Chondrocyte (in vitro differentiated cells): Measurements from ENCODE around the gene P2RY11. TPM values are rescaled to one million over a fixed set of nuclear protein-coding genes. Genes with fewer than 3 reads are reported as not detected.

Source experiments
- DNase-seq: peaks from one replicate; pipeline ENCODE4 v3.0.0; 2021; ENCODE audit warnings: mixed read lengths, low spot score
- H3K27ac Mint-ChIP-seq: one replicate; pipeline ENCODE4 v1.8.0; 2021; ENCODE audit warnings: mild to moderate bottlenecking, moderate library complexity, mixed read lengths; ENCODE audit not compliant: unreplicated experiment
- H3K27me3 Mint-ChIP-seq: 2 replicates; pipeline ENCODE4 v1.8.0; 2021; ENCODE audit warnings: low read depth, mixed read lengths
- H3K36me3 Mint-ChIP-seq: 2 replicates; pipeline ENCODE4 v1.8.0; 2021; ENCODE audit warnings: low read depth, mixed read lengths
- H3K4me1 Mint-ChIP-seq: 2 replicates; pipeline ENCODE4 v1.8.0; 2021; ENCODE audit warnings: low read depth, mild to moderate bottlenecking, mixed read lengths
- H3K4me3 Mint-ChIP-seq: one replicate; pipeline ENCODE4 v1.8.0; 2021; ENCODE audit warnings: mild to moderate bottlenecking, moderate library complexity, mixed read lengths; ENCODE audit not compliant: unreplicated experiment
- H3K9me3 Mint-ChIP-seq: 2 replicates; pipeline ENCODE4 v1.8.0; 2021; ENCODE audit warnings: low read depth, mixed read lengths
- total RNA-seq: library from RNA; stranded (reverse); gene quantifications from 3 replicates; pipeline ENCODE4 v1.2.1, GENCODE V29; 2021
- TF ChIP-seq, protein P1 (sequence below): fragments of 200-600 bp; sonication (generic); IDR thresholded peaks from 2 replicates; pipeline ENCODE4 v1.5.0; 2021; ENCODE audit warnings: antibody characterized with exemption, mild to moderate bottlenecking, moderate library complexity

Gene P2RY11
- total RNA-seq, 1 donor from 2014 or later = 13.5 TPM

- H3K27ac Mint-ChIP-seq = peak overlapping the region; percentile 32
- peaks cover 27% of the 10 kb centered on the region for H3K4me1 Mint-ChIP-seq
- no peak for DNase-seq
- TF ChIP-seq, protein P1, sequence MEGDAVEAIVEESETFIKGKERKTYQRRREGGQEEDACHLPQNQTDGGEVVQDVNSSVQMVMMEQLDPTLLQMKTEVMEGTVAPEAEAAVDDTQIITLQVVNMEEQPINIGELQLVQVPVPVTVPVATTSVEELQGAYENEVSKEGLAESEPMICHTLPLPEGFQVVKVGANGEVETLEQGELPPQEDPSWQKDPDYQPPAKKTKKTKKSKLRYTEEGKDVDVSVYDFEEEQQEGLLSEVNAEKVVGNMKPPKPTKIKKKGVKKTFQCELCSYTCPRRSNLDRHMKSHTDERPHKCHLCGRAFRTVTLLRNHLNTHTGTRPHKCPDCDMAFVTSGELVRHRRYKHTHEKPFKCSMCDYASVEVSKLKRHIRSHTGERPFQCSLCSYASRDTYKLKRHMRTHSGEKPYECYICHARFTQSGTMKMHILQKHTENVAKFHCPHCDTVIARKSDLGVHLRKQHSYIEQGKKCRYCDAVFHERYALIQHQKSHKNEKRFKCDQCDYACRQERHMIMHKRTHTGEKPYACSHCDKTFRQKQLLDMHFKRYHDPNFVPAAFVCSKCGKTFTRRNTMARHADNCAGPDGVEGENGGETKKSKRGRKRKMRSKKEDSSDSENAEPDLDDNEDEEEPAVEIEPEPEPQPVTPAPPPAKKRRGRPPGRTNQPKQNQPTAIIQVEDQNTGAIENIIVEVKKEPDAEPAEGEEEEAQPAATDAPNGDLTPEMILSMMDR = no peak
- no peak overlapping the region for H3K4me3 Mint-ChIP-seq
- no peaks in the 10 kb centered on the region for H3K27me3 Mint-ChIP-seq
- peaks cover 6% of the 10 kb centered on the region for H3K36me3 Mint-ChIP-seq
- H3K9me3 Mint-ChIP-seq = peaks cover 3% of the 10 kb centered on the region
Measured at GRCh38 chr19:10122045-10122444, 10.6 kb downstream of the P2RY11 start.

DNA sequence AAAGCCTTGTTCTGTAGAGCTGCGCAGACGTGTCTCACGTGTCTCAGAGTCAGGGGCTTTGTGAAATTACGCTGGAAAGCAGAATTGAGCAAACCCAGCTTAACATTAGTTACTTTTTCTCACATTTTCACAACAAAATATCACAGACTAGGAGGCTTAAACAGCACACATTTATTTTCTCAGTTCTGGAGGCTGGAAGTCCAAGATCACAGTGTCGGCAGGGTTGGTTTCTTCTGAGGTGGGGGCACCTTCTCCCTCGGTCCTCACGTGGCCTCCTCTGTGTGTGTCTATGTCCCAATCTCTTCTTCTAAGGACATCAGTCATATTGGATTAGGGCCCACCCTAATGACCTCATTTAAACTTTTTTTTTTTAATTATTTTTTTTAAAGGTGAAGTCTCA is 12.9 kb downstream of the P2RY11 start:
- TF ChIP-seq, protein P1 = no peak
- no peaks in the 10 kb centered on the region for H3K27me3 Mint-ChIP-seq
- H3K27ac Mint-ChIP-seq = no peak overlapping the region
- peaks cover 3% of the 10 kb centered on the region for H3K36me3 Mint-ChIP-seq
- DNase-seq = no peak
- H3K4me1 Mint-ChIP-seq = peaks cover 19% of the 10 kb centered on the region
- peaks cover 3% of the 10 kb centered on the region for H3K9me3 Mint-ChIP-seq
- no peak overlapping the region for H3K4me3 Mint-ChIP-seq

GRCh38 chr19:10126213-10126639 is 14.7 kb downstream of the P2RY11 start:
- H3K27ac Mint-ChIP-seq = no peak overlapping the region
- H3K36me3 Mint-ChIP-seq = peaks cover 3% of the 10 kb centered on the region
- no peak for DNase-seq
- H3K4me3 Mint-ChIP-seq = no peak overlapping the region
- H3K27me3 Mint-ChIP-seq = no peaks in the 10 kb centered on the region
- TF ChIP-seq, protein P1 = no peak
- H3K4me1 Mint-ChIP-seq = peaks cover 8% of the 10 kb centered on the region
- H3K9me3 Mint-ChIP-seq = peaks cover 3% of the 10 kb centered on the region

GRCh38 chr19:10132905-10133304 is 21.4 kb downstream of the P2RY11 start:
- Mint-ChIP-seq H3K4me1 (no peaks in the 10 kb centered on the region), H3K4me3 (no peak overlapping the region), H3K9me3 (no peaks in the 10 kb centered on the region), H3K27ac (no peak overlapping the region), H3K36me3 (peaks cover 9% of the 10 kb centered on the region), H3K27me3 (no peaks in the 10 kb centered on the region)
- TF ChIP-seq, protein P1 = no peak
- no peak for DNase-seq

DNA sequence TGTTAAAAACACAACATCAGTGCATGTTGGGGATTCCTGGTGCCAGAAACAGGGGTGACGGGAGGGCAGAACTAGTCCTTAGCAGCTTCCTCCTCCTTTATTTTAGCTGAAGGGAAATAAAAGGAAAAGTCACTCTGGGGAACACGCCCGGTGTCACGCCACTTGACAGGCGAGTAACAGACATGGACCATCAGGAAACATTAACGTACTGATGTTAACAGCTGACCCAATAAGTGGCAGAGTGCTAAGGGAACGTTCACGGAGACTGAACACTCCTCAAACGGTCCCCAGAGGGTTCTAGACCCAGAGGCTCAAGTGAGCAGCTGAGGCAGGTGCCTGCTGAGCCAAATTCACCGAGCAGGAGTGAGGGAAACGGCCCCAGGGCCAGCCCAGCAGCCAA is 22.1 kb downstream of the P2RY11 start:
- Mint-ChIP-seq H3K36me3 (peaks cover 9% of the 10 kb centered on the region), H3K27ac (no peak overlapping the region), H3K4me1 (no peaks in the 10 kb centered on the region), H3K27me3 (no peaks in the 10 kb centered on the region), H3K4me3 (no peak overlapping the region), H3K9me3 (no peaks in the 10 kb centered on the region)
- DNase-seq = no peak
- TF ChIP-seq, protein P1 = no peak
